ENCODE results near the gene TPH2. TPM values are rescaled to one million over a fixed set of nuclear protein-coding genes. Genes with fewer than 3 reads are reported as not detected.

Gene TPH2
- total RNA-seq, 1 experiment from 2014 or later: not detected

GRCh38 chr12:72025524-72025923 is 86.9 kb downstream of the TPH2 start:
- intact Hi-C loops (cut with micrococcal nuclease; ENCODE audit: unreplicated experiment): no loop called here
- BruUV-seq (replicated peaks): no TSS peak
- ATAC-seq (no peak), DNase-seq (ENCODE audit: low read depth, low spot score) (no peak)
- no peaks in the 10 kb centered on the region for H3K36me3 ChIP-seq (ENCODE audit: control insufficient read depth, insufficient read depth, low read length)
- POLR2A ChIA-PET: no interaction called here
- H3K27ac ChIP-seq (ENCODE audit: low read length): no peak overlapping the region
- CTCF ChIA-PET: no interaction called here
- no peaks in the 10 kb centered on the region for H3K9me3 ChIP-seq (ENCODE audit: control insufficient read depth, insufficient read depth, low read depth, low read length)
- in situ Hi-C loops (cut with HindIII; ENCODE audit: low pct_unique_long_range_greater_than_20kb, low sequenced_read_pairs): no loop called here
- H3K4me3 ChIP-seq (ENCODE audit: low read depth in 2 of 2, low read length in 2 of 2): no peak overlapping the region
- TF ChIP-seq CTCF (IDR thresholded peaks at IDR 0.05) (no peak), REST (IDR thresholded peaks at IDR 0.05; ENCODE audit: insufficient read depth in 1 of 2, low read depth in 2 of 2, low read length in 1 of 2) (no peak), SIN3A (IDR thresholded peaks at IDR 0.05; ENCODE audit: borderline replicate concordance, insufficient read depth, low read depth, low read length) (no peak), POLR2AphosphoS5 (IDR thresholded peaks at IDR 0.05; ENCODE audit: low read depth, low read length) (no peak), TCF7L2 (IDR thresholded peaks at IDR 0.05; ENCODE audit: low read depth, low read length) (no peak)
- no peaks in the 10 kb centered on the region for H3K4me1 ChIP-seq (ENCODE audit: control insufficient read depth, insufficient read depth, low read length)
- H3K27me3 ChIP-seq (ENCODE audit: control insufficient read depth, insufficient read depth, low read length): no peaks in the 10 kb centered on the region

- DNase-seq (ENCODE audit: low read depth, low spot score) (no peak), ATAC-seq (no peak)
- no peak for TF ChIP-seq REST (IDR thresholded peaks at IDR 0.05; ENCODE audit: insufficient read depth in 1 of 2, low read depth in 2 of 2, low read length in 1 of 2)
- TF ChIP-seq TCF7L2 (IDR thresholded peaks at IDR 0.05; ENCODE audit: low read depth, low read length): no peak
- no peak for TF ChIP-seq SIN3A (IDR thresholded peaks at IDR 0.05; ENCODE audit: borderline replicate concordance, insufficient read depth, low read depth, low read length)
- TF ChIP-seq POLR2AphosphoS5 (IDR thresholded peaks at IDR 0.05; ENCODE audit: low read depth, low read length): no peak
- TF ChIP-seq CTCF (IDR thresholded peaks at IDR 0.05): no peak
- ChIA-PET CTCF (no interaction called here), POLR2A (no interaction called here)
- H3K27ac ChIP-seq (ENCODE audit: low read length): no peak overlapping the region
- intact Hi-C loops (cut with micrococcal nuclease; ENCODE audit: unreplicated experiment) (no loop called here), in situ Hi-C loops (cut with HindIII; ENCODE audit: low pct_unique_long_range_greater_than_20kb, low sequenced_read_pairs) (no loop called here)
- BruUV-seq (replicated peaks): no TSS peak
- H3K4me3 ChIP-seq (ENCODE audit: low read depth in 2 of 2, low read length in 2 of 2): no peak overlapping the region
- no peaks in the 10 kb centered on the region for H3K9me3 ChIP-seq (ENCODE audit: control insufficient read depth, insufficient read depth, low read depth, low read length)
- no peaks in the 10 kb centered on the region for H3K4me1 ChIP-seq (ENCODE audit: control insufficient read depth, insufficient read depth, low read length)
- no peaks in the 10 kb centered on the region; the same call in 1 of the 2 replicates for H3K27me3 ChIP-seq (ENCODE audit: control insufficient read depth, insufficient read depth, low read length)
- H3K36me3 ChIP-seq (ENCODE audit: control insufficient read depth, insufficient read depth, low read length): no peaks in the 10 kb centered on the region
These were observed 90.3 kb downstream of the TPH2 start for GRCh38 chr12:72028966-72029365.
